ENCODE data around the gene ADAMTS13.
A peak's percentile ranks its signal among the peaks of the same experiment; 100 is the strongest.

ADAMTS13 gene

DNA sequence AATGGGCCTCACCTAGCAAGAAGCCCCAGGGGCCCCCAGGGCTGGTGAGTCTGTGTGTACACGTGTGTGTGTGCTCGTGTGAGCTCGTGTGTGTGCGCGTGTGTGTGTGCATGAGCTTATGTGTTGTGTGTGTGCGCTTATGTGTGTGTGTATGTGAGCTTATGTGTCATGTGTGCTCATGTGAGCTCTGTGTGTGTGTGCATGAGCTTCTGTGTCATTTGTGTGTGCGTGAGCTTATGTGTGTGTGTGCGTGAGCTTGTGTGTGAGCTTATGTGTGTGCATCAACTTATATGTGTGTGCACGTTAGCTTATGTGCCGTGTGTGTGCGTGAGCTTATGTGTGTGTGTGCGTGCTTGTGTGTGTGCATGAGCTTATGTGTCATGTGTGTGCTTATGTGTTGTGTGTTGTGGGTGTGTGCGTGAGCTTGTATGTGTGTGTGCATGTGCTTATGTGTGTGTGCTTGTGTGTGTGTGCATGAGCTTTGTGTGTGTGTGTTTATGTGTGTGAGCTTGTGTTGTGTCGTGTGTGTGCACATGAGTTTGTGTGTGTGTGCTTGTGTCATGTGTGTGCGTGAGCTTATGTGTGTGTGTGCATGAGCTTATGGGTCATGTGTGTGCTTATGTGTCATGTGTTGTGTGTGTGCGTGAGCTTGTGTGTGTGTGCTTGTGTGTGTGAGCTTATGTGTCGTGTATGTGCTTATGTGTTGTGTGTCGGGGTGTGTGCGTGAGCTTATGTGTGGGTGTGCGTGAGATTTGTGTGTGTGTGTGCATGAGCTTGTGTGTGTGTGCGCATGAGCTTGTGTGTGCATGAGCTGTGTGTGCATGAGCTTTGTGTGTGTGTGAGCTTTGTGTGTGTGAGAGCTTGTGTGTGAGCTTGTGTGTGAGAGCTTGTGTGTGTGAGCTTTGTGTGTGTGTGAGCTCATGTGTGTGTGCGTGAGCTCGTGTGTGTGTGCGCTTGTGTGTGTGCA is 73.4 kb downstream of the ADAMTS13 start:
- TF ChIP-seq, protein P1, sequence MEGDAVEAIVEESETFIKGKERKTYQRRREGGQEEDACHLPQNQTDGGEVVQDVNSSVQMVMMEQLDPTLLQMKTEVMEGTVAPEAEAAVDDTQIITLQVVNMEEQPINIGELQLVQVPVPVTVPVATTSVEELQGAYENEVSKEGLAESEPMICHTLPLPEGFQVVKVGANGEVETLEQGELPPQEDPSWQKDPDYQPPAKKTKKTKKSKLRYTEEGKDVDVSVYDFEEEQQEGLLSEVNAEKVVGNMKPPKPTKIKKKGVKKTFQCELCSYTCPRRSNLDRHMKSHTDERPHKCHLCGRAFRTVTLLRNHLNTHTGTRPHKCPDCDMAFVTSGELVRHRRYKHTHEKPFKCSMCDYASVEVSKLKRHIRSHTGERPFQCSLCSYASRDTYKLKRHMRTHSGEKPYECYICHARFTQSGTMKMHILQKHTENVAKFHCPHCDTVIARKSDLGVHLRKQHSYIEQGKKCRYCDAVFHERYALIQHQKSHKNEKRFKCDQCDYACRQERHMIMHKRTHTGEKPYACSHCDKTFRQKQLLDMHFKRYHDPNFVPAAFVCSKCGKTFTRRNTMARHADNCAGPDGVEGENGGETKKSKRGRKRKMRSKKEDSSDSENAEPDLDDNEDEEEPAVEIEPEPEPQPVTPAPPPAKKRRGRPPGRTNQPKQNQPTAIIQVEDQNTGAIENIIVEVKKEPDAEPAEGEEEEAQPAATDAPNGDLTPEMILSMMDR (conservative IDR thresholded peaks at IDR 0.05; ENCODE audit: low read length): no peak
- no peak overlapping the region for H3K4me3 ChIP-seq (ENCODE audit: low read length)
- DNase-seq (ENCODE audit: low read depth): no peak

DNA sequence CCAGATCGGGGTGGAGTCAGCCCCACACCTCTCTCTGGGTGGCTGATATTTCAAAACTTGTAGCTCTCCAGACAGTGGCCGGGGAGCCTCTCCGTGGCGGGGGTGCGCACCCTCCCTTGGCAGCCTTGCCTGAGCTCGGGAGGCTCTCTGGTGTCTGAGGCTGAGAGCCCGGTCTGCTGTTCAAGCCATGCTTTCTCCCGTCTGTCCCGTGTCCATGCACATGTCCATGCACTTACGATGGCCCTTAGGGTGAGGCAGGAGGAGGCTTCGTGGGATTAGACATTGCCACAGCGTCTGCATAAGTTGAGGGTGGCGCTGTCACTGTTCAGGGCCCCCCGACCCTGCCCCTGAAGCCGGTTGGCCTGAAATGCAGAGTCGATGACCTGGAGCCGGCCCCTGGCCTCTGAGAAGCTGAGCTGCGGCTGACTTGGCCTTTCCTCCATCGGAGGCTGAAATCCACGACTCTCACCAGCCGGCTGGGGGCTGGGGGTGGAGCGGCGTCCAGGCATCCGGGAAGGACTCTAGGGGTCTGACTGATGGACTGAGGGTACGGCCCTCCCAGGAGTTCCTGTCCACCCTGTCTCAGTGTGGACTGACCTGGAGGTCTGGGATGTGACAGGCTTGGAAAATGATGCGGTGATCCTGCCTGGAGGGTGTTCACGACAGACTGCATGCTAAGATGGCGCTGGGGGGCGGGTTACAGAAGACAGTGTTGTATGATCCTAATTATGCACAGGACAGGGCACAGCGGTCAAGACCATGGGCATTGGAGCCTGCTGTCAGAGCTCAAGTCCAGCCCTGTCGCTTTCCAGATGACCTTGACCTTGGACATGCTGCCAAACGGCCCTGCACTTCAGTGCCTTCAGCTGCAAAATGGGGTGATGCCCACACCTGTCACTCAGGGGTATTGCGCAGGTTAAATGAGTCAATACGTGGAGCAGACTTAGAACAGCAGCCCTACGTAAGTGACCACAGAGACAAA is 75.0 kb downstream of the ADAMTS13 start:
- TF ChIP-seq, protein P1 (conservative IDR thresholded peaks at IDR 0.05; ENCODE audit: low read length): no peak

DNA sequence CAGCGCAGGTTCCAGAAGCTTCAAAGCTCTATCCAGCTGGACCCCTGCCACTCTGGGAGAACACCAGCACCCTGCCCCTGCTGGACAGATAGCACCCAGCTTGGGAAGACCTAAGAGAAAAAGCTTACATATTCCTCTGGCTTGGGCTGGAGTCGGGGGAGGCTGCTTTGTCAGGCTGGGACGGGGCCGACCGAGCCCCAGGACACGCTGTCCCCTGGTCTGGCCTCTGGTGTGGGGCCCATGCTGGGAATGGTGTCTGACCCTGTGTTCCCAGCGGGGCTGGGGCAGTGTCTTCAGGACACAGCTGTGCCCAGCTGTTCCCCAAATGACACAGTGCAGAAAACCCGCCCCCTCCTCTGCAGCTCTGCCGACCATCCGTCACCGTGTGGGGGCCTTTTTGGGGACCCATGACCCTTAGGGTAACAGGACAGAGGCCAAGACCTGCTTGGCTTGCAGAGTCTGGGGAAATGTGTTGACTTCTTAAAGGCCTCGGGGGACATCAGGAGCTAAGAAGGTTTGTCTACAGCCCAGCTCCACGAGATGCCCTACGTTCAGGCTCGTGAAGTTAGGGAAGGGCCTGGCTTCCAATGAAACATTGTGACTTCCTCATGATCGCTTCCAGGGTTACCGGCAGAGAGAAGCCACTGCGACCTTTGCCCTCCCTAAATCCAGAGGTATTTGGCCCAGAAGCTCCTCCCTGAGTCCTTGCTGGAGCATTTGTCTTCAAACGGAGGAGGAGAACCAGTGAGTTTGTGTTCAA is 77.1 kb downstream of the ADAMTS13 start:
- DNase-seq (ENCODE audit: low read depth): no peak
- H3K4me3 ChIP-seq (ENCODE audit: low read length): no peak overlapping the region
- TF ChIP-seq, protein P1 (conservative IDR thresholded peaks at IDR 0.05; ENCODE audit: low read length): no peak

More for the DNA sequence above, 75.0 kb downstream of the ADAMTS13 start:
- H3K4me3 ChIP-seq (ENCODE audit: low read length): no peak overlapping the region
- no peak for DNase-seq (ENCODE audit: low read depth)

DNA sequence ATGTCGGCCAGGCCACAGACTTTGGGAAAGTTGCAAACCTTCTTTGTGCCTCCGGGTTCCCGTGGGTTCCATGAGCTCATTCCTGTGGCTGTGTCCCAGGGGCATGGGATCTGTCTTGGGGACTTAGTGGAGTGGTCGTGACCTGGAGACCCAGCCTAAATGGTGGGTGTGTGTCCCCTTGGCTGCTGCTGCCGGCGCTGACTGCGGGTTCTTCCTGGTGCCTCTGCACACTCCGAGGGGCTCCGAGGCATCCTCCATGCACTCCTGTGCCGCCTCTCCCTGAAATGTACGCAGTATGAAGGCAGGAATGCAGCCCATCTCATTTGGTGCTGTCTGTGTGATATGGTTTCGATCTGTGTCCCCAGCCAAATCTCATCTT is 77.7 kb downstream of the ADAMTS13 start:
- TF ChIP-seq, protein P1 (conservative IDR thresholded peaks at IDR 0.05; ENCODE audit: low read length): no peak
- H3K4me3 ChIP-seq (ENCODE audit: low read length): no peak overlapping the region
- no peak for DNase-seq (ENCODE audit: low read depth)

DNA sequence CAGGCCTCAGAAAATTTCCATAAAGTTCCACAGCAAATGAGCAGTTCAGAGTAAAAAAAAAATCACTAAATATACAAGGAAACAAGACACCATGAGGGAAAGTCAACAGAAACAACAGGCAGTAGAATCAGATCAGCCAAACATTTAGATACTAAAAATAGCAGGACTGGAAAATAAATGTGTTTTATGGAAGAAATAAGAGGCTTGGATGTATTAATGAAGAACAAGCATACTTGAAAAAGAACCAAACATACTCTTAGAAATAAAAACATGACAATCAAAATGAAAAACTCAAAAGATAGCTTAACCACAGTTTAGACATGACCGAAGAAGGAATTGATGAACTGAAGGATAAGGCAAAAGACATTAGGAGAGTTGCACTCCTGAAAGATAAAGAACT is 79.9 kb downstream of the ADAMTS13 start:
- no peak overlapping the region for H3K4me3 ChIP-seq (ENCODE audit: low read length)
- no peak for DNase-seq (ENCODE audit: low read depth)
- TF ChIP-seq, protein P1 (conservative IDR thresholded peaks at IDR 0.05; ENCODE audit: low read length): no peak

DNA sequence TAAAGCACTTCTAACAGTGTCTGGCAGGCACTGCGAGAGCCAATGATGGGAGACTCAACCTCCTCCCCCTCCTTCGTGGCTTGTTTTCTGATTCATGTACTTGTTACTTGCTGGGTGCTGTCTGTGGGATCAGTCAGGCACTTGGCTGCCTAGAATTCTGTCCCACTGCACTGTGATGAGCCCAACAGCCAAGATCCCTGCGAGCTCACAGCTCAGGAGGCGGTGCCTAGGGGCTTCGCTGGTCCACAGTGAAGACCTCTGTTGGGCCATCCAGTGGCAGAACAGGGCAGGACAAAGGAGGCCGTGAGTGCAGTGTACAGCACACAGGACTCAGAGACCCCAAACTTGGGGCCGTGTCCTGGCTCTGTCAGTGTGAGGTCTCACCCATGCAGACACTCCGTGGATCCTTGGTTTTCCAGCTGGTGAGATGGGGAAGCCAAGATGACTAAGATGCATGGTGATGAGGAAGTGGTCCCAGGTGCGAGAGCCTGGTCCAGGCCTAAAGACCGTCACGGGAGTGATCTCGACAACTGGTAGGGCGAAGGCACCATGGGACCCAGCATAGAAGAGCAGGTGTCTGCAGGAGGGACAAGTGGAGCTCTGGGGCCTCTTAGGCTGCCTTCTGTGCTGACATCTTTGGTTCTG is 83.1 kb downstream of the ADAMTS13 start:
- TF ChIP-seq, protein P1 (conservative IDR thresholded peaks at IDR 0.05; ENCODE audit: low read length): no peak
- DNase-seq (ENCODE audit: low read depth): peak; percentile 17
- no peak overlapping the region for H3K4me3 ChIP-seq (ENCODE audit: low read length)

Data from AG10803 (cell line).